Midbrain (tissue), 1 donor: ENCODE data around the gene CAMTA1.
A peak's percentile ranks its signal among the peaks of the same experiment; 100 is the strongest.
"Not testable (repeated sequence)": the region's sequence is repeated elsewhere in the genome, so short reads cannot be mapped to it uniquely, and the experiment has no call there.

Experiments used
- DNase-seq: peaks from one replicate; lab custom pipeline; 2025; lab: John Stamatoyannopoulos, UW

The CAMTA1 gene

GRCh38 chr1:7778133-7778628 is 992.9 kb downstream of the CAMTA1 start:
- DNase-seq = no peak

GRCh38 chr1:7780976-7781375 is 995.7 kb downstream of the CAMTA1 start:
- no peak for DNase-seq

GRCh38 chr1:7781501-7781900 is 996.2 kb downstream of the CAMTA1 start:
- no peak for DNase-seq

GRCh38 chr1:7781923-7782495 is 996.8 kb downstream of the CAMTA1 start:
- DNase-seq = no peak

- peak; percentile 76 for DNase-seq
These were observed 998.0 kb downstream of the CAMTA1 start for GRCh38 chr1:7783178-7783711.

GRCh38 chr1:7783826-7784491 is 998.7 kb downstream of the CAMTA1 start, which contains the start of gene PER3:
Gene PER3, plus strand, starts transcription at chr1:7784291. Its CDS starts 587 bp downstream, at chr1:7784878.
- peak; percentile 99 for DNase-seq

GRCh38 chr1:7784492-7785071 is 999.3 kb downstream of the CAMTA1 start:
- peak; percentile 45 for DNase-seq

- DNase-seq = no peak
These were observed 999.9 kb downstream of the CAMTA1 start for GRCh38 chr1:7785108-7785507.

GRCh38 chr1:7786795-7787194 is 1001.5 kb downstream of the CAMTA1 start:
- no peak for DNase-seq

GRCh38 chr1:7789828-7790227 is 1004.6 kb downstream of the CAMTA1 start:
- no peak for DNase-seq

GRCh38 chr1:7791027-7791426 is 1005.8 kb downstream of the CAMTA1 start:
- not testable (repeated sequence) for DNase-seq

GRCh38 chr1:7795406-7795805 is 1010.2 kb downstream of the CAMTA1 start:
- DNase-seq = no peak

- no peak for DNase-seq
These were observed 1020.2 kb downstream of the CAMTA1 start for GRCh38 chr1:7805460-7805859.

GRCh38 chr1:7808253-7808844 is 1023.1 kb downstream of the CAMTA1 start:
- DNase-seq = no peak

- DNase-seq = no peak
These were observed 1024.5 kb downstream of the CAMTA1 start for GRCh38 chr1:7809742-7810141.

- DNase-seq = no peak
These were observed 1025.1 kb downstream of the CAMTA1 start for GRCh38 chr1:7810395-7810794.

- no peak for DNase-seq
These were observed 1026.2 kb downstream of the CAMTA1 start for GRCh38 chr1:7811476-7811875.

GRCh38 chr1:7813677-7814373 is 1028.6 kb downstream of the CAMTA1 start:
- DNase-seq = no peak
